Skin epidermis (tissue), 12 donors: ENCODE results near the gene ADAMTS18.

Experiments used
- H3K27ac ChIP-seq, 21 experiments: fragments of 200-600 bp; sonication (generic) in 11 of 21; one replicate each; pipeline ENCODE4 v1.5.0; 2020; ENCODE audit warnings: mild to moderate bottlenecking in 3 of 21, inconsistent platforms in 2 of 21, moderate library complexity in 2 of 21
- H3K4me3 ChIP-seq, 7 experiments: fragments of 200-600 bp; sonication (generic) in 2 of 7; one replicate each; pipeline ENCODE4 v1.5.0; 2020; ENCODE audit warnings: inconsistent platforms in 2 of 7, mild to moderate bottlenecking in 2 of 7, moderate library complexity in 1 of 7

Gene ADAMTS18

GRCh38 chr16:77331802-77332586, 102.8 kb downstream of the ADAMTS18 start:
- H3K4me3 ChIP-seq: no peak overlapping the region
- no peak overlapping the region for H3K27ac ChIP-seq

DNA sequence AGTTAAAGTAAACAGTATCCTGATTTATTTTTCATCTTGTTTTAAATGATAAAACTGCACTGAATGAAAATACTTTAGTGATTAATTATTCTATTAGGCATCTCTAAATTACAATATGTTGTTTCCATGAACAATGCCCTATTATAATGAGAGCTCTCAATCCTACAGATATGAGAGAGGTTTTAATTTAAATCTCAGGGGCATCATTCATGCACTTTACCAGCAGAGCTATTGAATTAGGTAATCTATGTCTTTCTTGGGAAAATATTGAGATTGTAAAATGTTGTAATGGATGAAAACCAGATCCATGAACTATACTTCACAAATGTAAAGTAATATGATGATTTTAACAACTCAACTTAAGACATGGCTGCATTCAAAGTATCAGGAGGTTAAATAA, 103.8 kb downstream of the ADAMTS18 start:
- no peak overlapping the region for H3K4me3 ChIP-seq
- H3K27ac ChIP-seq: no peak overlapping the region

- H3K4me3 ChIP-seq: no peak overlapping the region
- no peak overlapping the region for H3K27ac ChIP-seq
Observed at GRCh38 chr16:77330332-77331042, 104.3 kb downstream of the ADAMTS18 start.

DNA sequence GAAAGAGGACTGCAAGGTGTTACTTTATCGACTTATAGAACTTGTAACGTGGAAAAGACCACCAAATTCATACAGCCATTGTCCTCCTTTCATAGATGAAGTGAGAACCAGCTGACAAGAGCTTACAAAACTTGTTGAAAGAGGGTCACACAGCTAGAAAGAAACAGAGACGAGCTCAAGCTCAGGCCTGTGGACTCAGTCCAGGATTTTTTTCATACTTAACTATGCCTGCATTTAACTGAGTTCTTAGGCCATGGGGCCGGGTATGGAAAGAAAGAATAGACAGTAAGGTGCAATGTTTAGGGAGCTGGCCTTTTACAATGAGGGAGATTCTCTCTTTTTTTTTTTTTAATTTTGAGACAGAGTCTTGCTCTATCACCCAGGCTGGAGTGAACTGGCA, 106.1 kb downstream of the ADAMTS18 start:
- no peak overlapping the region for H3K4me3 ChIP-seq
- H3K27ac ChIP-seq: no peak overlapping the region

DNA sequence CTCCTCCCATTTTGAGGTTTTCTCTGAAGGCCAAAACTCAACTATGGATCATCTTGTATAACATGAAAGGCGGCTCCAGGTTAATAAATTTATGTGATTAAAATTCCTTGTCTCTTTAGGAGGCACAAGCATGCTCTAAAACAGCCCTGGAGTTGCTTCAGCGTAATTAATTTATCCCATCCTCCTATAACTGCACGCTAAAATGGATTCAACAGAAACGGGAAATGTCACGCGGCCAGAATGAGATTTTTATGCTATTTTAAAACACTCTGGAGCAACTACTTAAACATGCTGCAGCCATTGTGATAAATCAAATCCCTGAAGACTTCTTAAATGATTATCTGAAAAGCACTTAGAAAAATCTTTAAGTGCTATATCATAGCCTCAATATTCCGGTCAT, 106.6 kb downstream of the ADAMTS18 start:
- no peak overlapping the region for H3K27ac ChIP-seq
- no peak overlapping the region for H3K4me3 ChIP-seq

GRCh38 chr16:77327717-77328116, 107.1 kb downstream of the ADAMTS18 start:
- H3K27ac ChIP-seq: no peak overlapping the region
- no peak overlapping the region for H3K4me3 ChIP-seq

DNA sequence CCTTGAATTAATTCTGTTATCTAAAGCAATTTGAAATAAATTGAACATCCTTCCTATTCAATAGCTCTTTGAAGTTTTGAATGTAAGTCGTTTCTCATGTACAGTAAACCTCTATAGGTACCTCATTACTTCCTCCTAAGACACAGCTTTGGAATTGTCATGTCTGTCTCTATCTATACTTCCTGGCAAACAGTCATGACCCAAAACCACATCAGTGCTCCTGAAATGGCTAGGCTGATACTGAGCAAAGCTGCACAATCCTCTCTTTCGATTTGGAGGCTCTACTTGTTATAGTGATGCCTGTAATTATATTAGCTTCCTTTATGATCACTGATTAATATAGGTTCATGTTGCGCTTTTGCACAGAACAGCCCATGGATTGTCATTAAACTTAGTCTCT, 110.1 kb downstream of the ADAMTS18 start:
- H3K27ac ChIP-seq: no peak overlapping the region
- no peak overlapping the region for H3K4me3 ChIP-seq

GRCh38 chr16:77323695-77324094, 111.1 kb downstream of the ADAMTS18 start:
- Histone ChIP-seq H3K27ac (no peak overlapping the region), H3K4me3 (no peak overlapping the region)

GRCh38 chr16:77322757-77323156, 112.1 kb downstream of the ADAMTS18 start:
- no peak overlapping the region for H3K4me3 ChIP-seq
- H3K27ac ChIP-seq: no peak overlapping the region

- H3K4me3 ChIP-seq: no peak overlapping the region
- H3K27ac ChIP-seq: no peak overlapping the region
Observed at GRCh38 chr16:77317059-77317458, 117.8 kb downstream of the ADAMTS18 start.

DNA sequence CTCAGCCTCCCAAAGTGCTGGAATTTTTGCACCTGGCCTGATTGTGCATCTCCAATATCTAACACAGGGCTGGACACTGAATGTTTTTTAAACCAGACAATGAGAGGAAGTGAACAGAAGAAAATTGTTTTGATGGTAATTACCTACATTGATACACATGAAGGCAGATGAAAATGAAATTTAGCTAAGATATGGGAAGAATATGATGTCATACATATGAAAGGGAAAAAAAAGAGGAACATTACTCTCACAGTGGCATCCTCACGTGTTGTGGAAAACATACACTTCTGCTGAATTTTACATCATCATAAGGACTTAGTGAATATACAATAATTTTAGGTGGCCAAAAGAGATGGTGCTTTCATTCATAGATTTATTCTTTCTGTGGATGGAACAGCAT, 124.0 kb downstream of the ADAMTS18 start:
- no peak overlapping the region for H3K4me3 ChIP-seq
- H3K27ac ChIP-seq: no peak overlapping the region

DNA sequence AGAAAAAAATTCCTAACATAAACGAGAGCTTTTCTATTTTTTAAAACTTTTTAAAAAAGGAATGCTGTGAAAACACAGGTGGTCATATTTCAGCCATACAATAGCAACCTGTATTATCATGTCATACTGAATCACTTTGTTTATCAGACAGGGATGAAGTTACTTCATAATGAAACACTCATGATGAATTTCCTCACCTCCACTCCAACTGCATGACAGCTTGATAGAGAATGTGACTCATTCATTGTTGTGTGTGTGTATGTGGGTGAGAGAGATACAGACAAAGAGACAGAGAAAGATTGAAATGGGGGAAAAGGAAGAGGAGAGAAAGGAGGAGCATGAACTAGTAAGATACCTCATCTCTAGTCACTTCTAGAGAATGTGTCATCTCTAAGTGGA, 126.7 kb downstream of the ADAMTS18 start:
- no peak overlapping the region for H3K4me3 ChIP-seq
- H3K27ac ChIP-seq: peak overlapping the region in 1 of 21 experiments; percentile 31

GRCh38 chr16:77307426-77308162, 127.2 kb downstream of the ADAMTS18 start:
- Histone ChIP-seq H3K27ac (peak overlapping the region in 1 of 21 experiments; percentile 31), H3K4me3 (no peak overlapping the region)

GRCh38 chr16:77306075-77306474, 128.8 kb downstream of the ADAMTS18 start:
- no peak overlapping the region for H3K4me3 ChIP-seq
- H3K27ac ChIP-seq: no peak overlapping the region

- Histone ChIP-seq H3K4me3 (no peak overlapping the region), H3K27ac (no peak overlapping the region)
Observed at GRCh38 chr16:77304877-77305276, 130.0 kb downstream of the ADAMTS18 start.

GRCh38 chr16:77304134-77304533, 130.7 kb downstream of the ADAMTS18 start:
- H3K27ac ChIP-seq: no peak overlapping the region

GRCh38 chr16:77302674-77303073, 132.2 kb downstream of the ADAMTS18 start:
- H3K27ac ChIP-seq: no peak overlapping the region
- no peak overlapping the region for H3K4me3 ChIP-seq

More at GRCh38 chr16:77304134-77304533, 130.7 kb downstream of the ADAMTS18 start:
- no peak overlapping the region for H3K4me3 ChIP-seq

DNA sequence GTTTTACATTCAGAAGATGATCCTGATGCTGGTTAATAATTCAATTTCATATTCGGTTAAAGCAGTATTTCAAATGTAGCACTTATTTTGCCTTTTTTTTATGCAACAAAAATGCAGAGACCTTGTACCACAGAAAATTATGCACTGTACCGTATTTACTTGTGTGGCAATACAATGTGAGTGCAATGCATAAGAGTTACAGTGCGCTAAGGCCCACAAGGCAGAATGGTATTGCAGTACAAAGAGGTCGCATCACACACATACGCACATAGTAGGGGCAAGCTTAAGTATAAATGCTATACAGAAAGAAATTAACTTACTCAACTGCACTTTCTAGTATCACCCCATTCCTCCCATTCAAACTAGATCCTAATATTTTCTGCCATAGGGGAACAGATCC, 132.6 kb downstream of the ADAMTS18 start:
- Histone ChIP-seq H3K4me3 (no peak overlapping the region), H3K27ac (no peak overlapping the region)

DNA sequence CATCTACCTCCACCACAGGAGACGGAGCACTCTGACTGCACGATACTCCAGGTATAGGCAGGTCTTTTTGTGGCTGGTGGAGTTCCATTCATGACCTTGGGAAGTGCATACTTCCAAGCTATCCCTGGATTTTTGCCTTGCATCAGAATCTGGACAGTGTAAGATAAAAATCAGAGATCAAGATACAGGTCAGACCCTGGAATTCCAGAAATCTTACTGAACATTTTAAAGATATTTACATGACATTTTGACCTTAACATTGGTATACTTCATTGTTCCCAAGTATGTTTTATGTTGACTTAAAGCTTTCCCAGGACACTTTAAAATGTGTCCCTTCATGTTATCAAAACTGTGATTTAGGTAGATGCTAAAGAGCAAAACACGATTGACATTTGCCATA, 134.6 kb downstream of the ADAMTS18 start:
- no peak overlapping the region for H3K4me3 ChIP-seq
- H3K27ac ChIP-seq: no peak overlapping the region

- Histone ChIP-seq H3K4me3 (no peak overlapping the region), H3K27ac (no peak overlapping the region)
Observed at GRCh38 chr16:77299395-77299794, 135.4 kb downstream of the ADAMTS18 start.
